ENCODE data around the gene MMP14. TPM values are rescaled to one million over a fixed set of nuclear protein-coding genes. Genes with fewer than 3 reads are reported as not detected.
"Not testable (repeated sequence)": the region's sequence is repeated elsewhere in the genome, so short reads cannot be mapped to it uniquely, and the experiment has no call there.

MMP14 gene
- total RNA-seq, 1 experiment from 2014 or later: 268 TPM

- not testable (repeated sequence) for DNase-seq (ENCODE audit: low spot score)
Measured at GRCh38 chr14:22860377-22860776, 24.0 kb downstream of the MMP14 start.

GRCh38 chr14:22861651-22862050, 25.3 kb downstream of the MMP14 start:
- no peak for DNase-seq (ENCODE audit: low spot score)

GRCh38 chr14:22864979-22865378, 28.6 kb downstream of the MMP14 start:
- DNase-seq (ENCODE audit: low spot score): no peak

- DNase-seq (ENCODE audit: low spot score): no peak
Measured at GRCh38 chr14:22865424-22866405, 29.3 kb downstream of the MMP14 start.

GRCh38 chr14:22866874-22867273, 30.5 kb downstream of the MMP14 start:
- DNase-seq (ENCODE audit: low spot score): no peak

- no peak for DNase-seq (ENCODE audit: low spot score)
Measured at GRCh38 chr14:22870811-22871223, 34.4 kb downstream of the MMP14 start.

GRCh38 chr14:22871224-22872032, 35.0 kb downstream of the MMP14 start, which contains the start of gene LRP10:
LRP10 (plus strand) TSS chr14:22871740; CDS start chr14:22872304, 564 bp downstream.
- peak; percentile 82 for DNase-seq (ENCODE audit: low spot score)

GRCh38 chr14:22872033-22872832, 35.8 kb downstream of the MMP14 start:
- DNase-seq (ENCODE audit: low spot score): peak; percentile 81

- DNase-seq (ENCODE audit: low spot score): no peak
Measured at GRCh38 chr14:22872833-22873520, 36.6 kb downstream of the MMP14 start.

- DNase-seq (ENCODE audit: low spot score): no peak
Measured at GRCh38 chr14:22875003-22875747, 38.8 kb downstream of the MMP14 start.

GRCh38 chr14:22875748-22876319, 39.4 kb downstream of the MMP14 start:
- DNase-seq (ENCODE audit: low spot score): no peak

GRCh38 chr14:22877000-22877501, 40.7 kb downstream of the MMP14 start:
- no peak for DNase-seq (ENCODE audit: low spot score)

- no peak for DNase-seq (ENCODE audit: low spot score)
Measured at GRCh38 chr14:22878271-22879246, 42.2 kb downstream of the MMP14 start.

GRCh38 chr14:22882064-22882463, 45.7 kb downstream of the MMP14 start:
- no peak for DNase-seq (ENCODE audit: low spot score)

GRCh38 chr14:22882529-22883172, 46.3 kb downstream of the MMP14 start:
- no peak for DNase-seq (ENCODE audit: low spot score)

- DNase-seq (ENCODE audit: low spot score): no peak
Measured at GRCh38 chr14:22883173-22883976, 47.0 kb downstream of the MMP14 start, which contains the start of gene REM2. REM2 (plus strand) TSS chr14:22883222; CDS start chr14:22883288, 66 bp downstream.
